ENCODE measurements around the gene LDB3.

LDB3 gene

GRCh38 chr10:86651631-86652331 lies 16.5 kb upstream of the LDB3 start:
- no peak overlapping the region for H3K4me3 ChIP-seq (ENCODE audit: control insufficient read depth in 1 of 7, extremely low read depth in 1 of 7, insufficient read depth in 4 of 7, low read depth in 2 of 7, low read length in 6 of 7)
- peaks cover 0 to 3% (median 0%) of the 10 kb centered on the region in 5 experiments for H3K27me3 ChIP-seq (replicated peaks in 2 of 5; ENCODE audit: control insufficient read depth in 4 of 5, insufficient read depth in 5 of 5, low read length in 4 of 5)
- WGBS (ENCODE audit: insufficient coverage): 96% methylated on average over 14 of the region's 16 CpGs
- no peaks in the 10 kb centered on the region for H3K4me1 ChIP-seq (ENCODE audit: control extremely low read depth in 1 of 4, control insufficient read depth in 4 of 4, insufficient read depth in 4 of 4, low read length in 3 of 4)
- CTCF ChIA-PET: no interaction called here
- no peaks in the 10 kb centered on the region for H3K9me3 ChIP-seq (ENCODE audit: control extremely low read depth in 1 of 5, control insufficient read depth in 4 of 5, insufficient read depth in 2 of 5, low read depth in 1 of 5, low read length in 4 of 5)
- POLR2A ChIA-PET: no interaction called here
- H3K27ac ChIP-seq (ENCODE audit: insufficient read depth in 1 of 2, low read depth in 1 of 2, low read length in 2 of 2, poor library complexity in 1 of 2, severe bottlenecking in 2 of 2): no peak overlapping the region
- DNase-seq: no peak
- H3K36me3 ChIP-seq (ENCODE audit: control insufficient read depth in 4 of 4, insufficient read depth in 4 of 4, low read length in 3 of 4): no peaks in the 10 kb centered on the region

DNA sequence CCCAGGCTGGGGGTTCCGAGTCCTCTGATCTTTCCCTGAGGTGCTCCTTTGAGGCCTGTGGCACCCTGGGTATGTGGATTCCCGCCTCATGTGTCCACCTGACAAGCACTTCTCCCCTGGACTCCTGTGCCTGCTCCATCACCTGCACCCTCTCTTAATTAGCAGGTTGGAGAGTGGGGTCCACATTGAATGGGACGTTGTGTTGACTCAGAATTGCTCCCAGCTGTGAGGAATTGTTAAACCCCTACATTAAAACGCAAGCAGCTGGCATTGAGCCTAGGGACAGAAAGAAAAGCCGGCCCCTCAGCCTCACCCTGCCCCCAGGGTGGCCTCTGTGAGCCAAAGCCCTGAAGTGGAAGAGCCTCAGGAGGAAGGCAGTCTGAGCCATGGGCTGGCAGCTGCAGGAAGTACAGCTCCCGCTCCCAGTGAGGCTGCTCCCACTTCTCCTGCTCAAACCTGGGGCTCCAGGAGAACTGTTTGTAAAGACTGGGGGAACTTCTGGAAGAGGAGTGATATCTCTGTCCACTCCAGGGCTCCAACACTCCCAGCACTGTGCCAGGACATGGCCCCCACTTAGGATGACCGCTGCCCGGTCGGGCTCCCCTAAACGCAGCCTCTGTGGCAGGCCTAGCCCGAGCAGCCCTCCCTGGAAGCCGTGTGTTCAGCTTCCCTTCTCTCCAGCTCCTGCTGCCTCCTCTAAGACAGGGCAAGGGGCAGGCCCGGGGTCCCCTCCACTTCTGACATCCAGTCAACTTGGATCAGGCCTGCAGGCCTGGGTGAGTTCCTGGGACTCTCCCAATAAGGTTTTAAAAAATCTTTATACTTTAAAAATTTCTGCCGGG lies 15.7 kb upstream of the LDB3 start:
- no peak overlapping the region for H3K27ac ChIP-seq (ENCODE audit: insufficient read depth in 1 of 2, low read depth in 1 of 2, low read length in 2 of 2, poor library complexity in 1 of 2, severe bottlenecking in 2 of 2)
- no peak overlapping the region for H3K4me3 ChIP-seq (ENCODE audit: control insufficient read depth in 1 of 7, extremely low read depth in 1 of 7, insufficient read depth in 4 of 7, low read depth in 2 of 7, low read length in 6 of 7)
- H3K9me3 ChIP-seq (ENCODE audit: control extremely low read depth in 1 of 5, control insufficient read depth in 4 of 5, insufficient read depth in 2 of 5, low read depth in 1 of 5, low read length in 4 of 5): no peaks in the 10 kb centered on the region
- ChIA-PET CTCF (interaction anchor here (1.2 kb wide), 1 partner anchor 19 kb away, joined by 3 read pairs; no protein-coding TSS in a partner anchor), POLR2A (no interaction called here)
- H3K4me1 ChIP-seq (ENCODE audit: control extremely low read depth in 1 of 4, control insufficient read depth in 4 of 4, insufficient read depth in 4 of 4, low read length in 3 of 4): no peaks in the 10 kb centered on the region
- H3K36me3 ChIP-seq (ENCODE audit: control insufficient read depth in 4 of 4, insufficient read depth in 4 of 4, low read length in 3 of 4): no peaks in the 10 kb centered on the region
- no peak for DNase-seq
- H3K27me3 ChIP-seq (replicated peaks in 2 of 5; ENCODE audit: control insufficient read depth in 4 of 5, insufficient read depth in 5 of 5, low read length in 4 of 5): peaks cover 0 to 2% (median 0%) of the 10 kb centered on the region in 5 experiments
- 80% methylated on average over 14 of the region's 14 CpGs for WGBS (ENCODE audit: insufficient coverage)

DNA sequence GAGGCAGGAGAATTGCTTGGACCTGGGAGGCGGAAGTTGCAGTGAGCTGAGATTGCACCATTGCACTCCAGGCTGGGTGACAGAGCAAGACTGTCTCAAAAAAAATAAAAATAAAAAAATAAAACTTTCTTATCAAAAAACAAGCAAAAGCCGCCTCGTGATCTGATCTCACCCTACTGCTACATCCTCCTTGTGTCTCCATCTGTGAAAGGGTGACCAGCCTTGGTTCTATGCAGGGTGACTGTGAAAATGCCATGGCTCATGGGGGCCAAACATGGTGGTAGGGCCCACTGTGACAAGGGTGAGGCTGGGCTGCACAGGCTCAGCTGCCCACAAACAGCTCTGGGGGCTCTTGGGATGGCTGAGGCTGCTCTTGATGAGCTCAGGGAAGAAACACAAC lies 14.9 kb upstream of the LDB3 start:
- DNase-seq: no peak
- POLR2A ChIA-PET: no interaction called here
- H3K4me1 ChIP-seq (ENCODE audit: control extremely low read depth in 1 of 4, control insufficient read depth in 4 of 4, insufficient read depth in 4 of 4, low read length in 3 of 4): no peaks in the 10 kb centered on the region
- H3K36me3 ChIP-seq (ENCODE audit: control insufficient read depth in 4 of 4, insufficient read depth in 4 of 4, low read length in 3 of 4): no peaks in the 10 kb centered on the region
- no peaks in the 10 kb centered on the region for H3K9me3 ChIP-seq (ENCODE audit: control extremely low read depth in 1 of 5, control insufficient read depth in 4 of 5, insufficient read depth in 2 of 5, low read depth in 1 of 5, low read length in 4 of 5)
- no peak overlapping the region for H3K27ac ChIP-seq (ENCODE audit: insufficient read depth in 1 of 2, low read depth in 1 of 2, low read length in 2 of 2, poor library complexity in 1 of 2, severe bottlenecking in 2 of 2)
- CTCF ChIA-PET: interaction anchor here (1.2 kb wide), 1 partner anchor 18 kb away, joined by 3 read pairs; no protein-coding TSS in a partner anchor
- WGBS (ENCODE audit: insufficient coverage): 89% methylated on average over 3 of the region's 3 CpGs
- no peaks in the 10 kb centered on the region for H3K27me3 ChIP-seq (replicated peaks in 2 of 5; ENCODE audit: control insufficient read depth in 4 of 5, insufficient read depth in 5 of 5, low read length in 4 of 5)
- H3K4me3 ChIP-seq (ENCODE audit: control insufficient read depth in 1 of 7, extremely low read depth in 1 of 7, insufficient read depth in 4 of 7, low read depth in 2 of 7, low read length in 6 of 7): no peak overlapping the region

DNA sequence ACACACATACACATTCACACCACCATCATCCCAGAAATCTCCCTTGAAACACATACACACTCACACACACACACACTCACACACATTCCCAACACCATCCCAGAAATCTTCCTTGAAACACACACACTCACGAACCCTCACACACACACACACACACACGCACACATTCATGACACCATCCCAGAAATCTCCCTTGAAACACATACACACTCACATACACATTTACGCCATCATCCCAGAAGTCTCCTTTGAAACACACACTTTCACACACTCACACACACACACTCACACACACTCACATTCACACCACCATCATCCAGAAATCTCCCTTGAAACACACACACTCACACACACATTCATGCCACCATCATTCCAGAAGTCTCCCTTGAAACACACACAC lies 14.3 kb upstream of the LDB3 start:
- POLR2A ChIA-PET: no interaction called here
- CTCF ChIA-PET: interaction anchor here (1.0 to 1.2 kb wide), 2 partner anchors 13 to 17 kb away, joined by 3 read pairs; no protein-coding TSS in a partner anchor
- Histone ChIP-seq H3K36me3 (ENCODE audit: control insufficient read depth in 4 of 4, insufficient read depth in 4 of 4, low read length in 3 of 4) (no peaks in the 10 kb centered on the region), H3K27me3 (replicated peaks in 2 of 5; ENCODE audit: control insufficient read depth in 4 of 5, insufficient read depth in 5 of 5, low read length in 4 of 5) (no peaks in the 10 kb centered on the region), H3K4me1 (ENCODE audit: control extremely low read depth in 1 of 4, control insufficient read depth in 4 of 4, insufficient read depth in 4 of 4, low read length in 3 of 4) (no peaks in the 10 kb centered on the region), H3K9me3 (ENCODE audit: control extremely low read depth in 1 of 5, control insufficient read depth in 4 of 5, insufficient read depth in 2 of 5, low read depth in 1 of 5, low read length in 4 of 5) (no peaks in the 10 kb centered on the region), H3K27ac (ENCODE audit: insufficient read depth in 1 of 2, low read depth in 1 of 2, low read length in 2 of 2, poor library complexity in 1 of 2, severe bottlenecking in 2 of 2) (no peak overlapping the region), H3K4me3 (ENCODE audit: control insufficient read depth in 1 of 7, extremely low read depth in 1 of 7, insufficient read depth in 4 of 7, low read depth in 2 of 7, low read length in 6 of 7) (no peak overlapping the region)
- DNase-seq: no peak
- WGBS (ENCODE audit: insufficient coverage): 100% methylated on average over 3 of the region's 3 CpGs

- ChIA-PET POLR2A (no interaction called here), CTCF (interaction anchor here (1.0 kb wide), 1 partner anchor 13 kb away, joined by 3 read pairs; no protein-coding TSS in a partner anchor)
- no peaks in the 10 kb centered on the region for H3K9me3 ChIP-seq (ENCODE audit: control extremely low read depth in 1 of 5, control insufficient read depth in 4 of 5, insufficient read depth in 2 of 5, low read depth in 1 of 5, low read length in 4 of 5)
- DNase-seq: no peak
- no peaks in the 10 kb centered on the region for H3K36me3 ChIP-seq (ENCODE audit: control insufficient read depth in 4 of 4, insufficient read depth in 4 of 4, low read length in 3 of 4)
- no peaks in the 10 kb centered on the region for H3K27me3 ChIP-seq (replicated peaks in 2 of 5; ENCODE audit: control insufficient read depth in 4 of 5, insufficient read depth in 5 of 5, low read length in 4 of 5)
- whole genome bisulfite sequencing (ENCODE audit: insufficient coverage): 91% methylated on average over 13 of the region's 17 CpGs
- H3K27ac ChIP-seq (ENCODE audit: insufficient read depth in 1 of 2, low read depth in 1 of 2, low read length in 2 of 2, poor library complexity in 1 of 2, severe bottlenecking in 2 of 2): no peak within 1 kb of the TSS
- H3K4me1 ChIP-seq (ENCODE audit: control extremely low read depth in 1 of 4, control insufficient read depth in 4 of 4, insufficient read depth in 4 of 4, low read length in 3 of 4): no peaks in the 10 kb centered on the region
- no peak within 1 kb of the TSS for H3K4me3 ChIP-seq (ENCODE audit: control insufficient read depth in 1 of 7, extremely low read depth in 1 of 7, insufficient read depth in 4 of 7, low read depth in 2 of 7, low read length in 6 of 7)
Observed at GRCh38 chr10:86654411-86655172, 13.7 kb upstream of the LDB3 start, which contains the start of gene OPN4. TSS of gene OPN4 (plus strand) at chr10:86654547. CDS start at chr10:86654784, 237 bp downstream.

- no peak overlapping the region for H3K4me3 ChIP-seq (ENCODE audit: control insufficient read depth in 1 of 7, extremely low read depth in 1 of 7, insufficient read depth in 4 of 7, low read depth in 2 of 7, low read length in 6 of 7)
- no peaks in the 10 kb centered on the region for H3K9me3 ChIP-seq (ENCODE audit: control extremely low read depth in 1 of 5, control insufficient read depth in 4 of 5, insufficient read depth in 2 of 5, low read depth in 1 of 5, low read length in 4 of 5)
- WGBS (ENCODE audit: insufficient coverage): 100% methylated on average over 4 of the region's 4 CpGs
- CTCF ChIA-PET: interaction anchor here (1.0 kb wide), 1 partner anchor 14 kb away, joined by 3 read pairs; no protein-coding TSS in a partner anchor
- POLR2A ChIA-PET: no interaction called here
- DNase-seq: no peak
- no peaks in the 10 kb centered on the region for H3K36me3 ChIP-seq (ENCODE audit: control insufficient read depth in 4 of 4, insufficient read depth in 4 of 4, low read length in 3 of 4)
- no peak overlapping the region for H3K27ac ChIP-seq (ENCODE audit: insufficient read depth in 1 of 2, low read depth in 1 of 2, low read length in 2 of 2, poor library complexity in 1 of 2, severe bottlenecking in 2 of 2)
- no peaks in the 10 kb centered on the region for H3K27me3 ChIP-seq (replicated peaks in 2 of 5; ENCODE audit: control insufficient read depth in 4 of 5, insufficient read depth in 5 of 5, low read length in 4 of 5)
- H3K4me1 ChIP-seq (ENCODE audit: control extremely low read depth in 1 of 4, control insufficient read depth in 4 of 4, insufficient read depth in 4 of 4, low read length in 3 of 4): no peaks in the 10 kb centered on the region
Observed at GRCh38 chr10:86655173-86655540, 13.2 kb upstream of the LDB3 start.

All from common myeloid progenitor, CD34-positive (primary cell).